ENCODE measurements around the gene ZMYM2.

GRCh38 chr13:20024702-20025101 is 66.2 kb downstream of the ZMYM2 start:
- TF ChIP-seq CTCF (conservative IDR thresholded peaks at IDR 0.05; ENCODE audit: low read length), result no peak
- no peak for TF ChIP-seq EZH2phosphoT487 (IDR thresholded peaks at IDR 0.05; ENCODE audit: borderline replicate concordance)

All from Loucy (cell line).